Pancreas (tissue), 10 donors: ENCODE measurements around the gene COL15A1. TPM values are rescaled to one million over a fixed set of nuclear protein-coding genes. Genes with fewer than 3 reads are reported as not detected.

ENCODE experiments used
- ATAC-seq, 4 donors: fragments of 200-7000 bp; cut with Tn5 transposase; one replicate each; pipeline versions ENCODE4 v1.8.0 to v1.9.1; 2020; ENCODE audit warnings: mild to moderate bottlenecking in 4 of 4, moderate library complexity in 4 of 4
- DNase-seq, 6 donors: peaks; one replicate each; pipeline ENCODE4 v3.0.0-alpha.2; 2020
- FAIRE-seq: peaks from 2 replicates; lab custom pipeline; 2012; peaks lifted over from hg19 to GRCh38; lab: Jason Lieb, UNC
- H3K27ac ChIP-seq, 4 donors: fragments of 200-600 bp; sonication (generic); 1 replicate in 3 of 4; 2 replicates in 1 of 4; pipeline versions ENCODE4 v1.5.0 to v1.8.0; 2020
- H3K27me3 ChIP-seq, 4 donors: fragments of 200-600 bp; one replicate each; pipeline ENCODE4 v1.8.0; 2021
- H3K36me3 ChIP-seq, 3 donors: fragments of 200-600 bp; sonication (generic) in 1 of 3; one replicate each; pipeline versions ENCODE4 v1.5.0 to v1.8.0; 2020 to 2021
- H3K4me1 ChIP-seq, 3 donors: fragments of 200-600 bp; one replicate each; pipeline ENCODE4 v1.8.0; 2021
- H3K4me3 ChIP-seq, 4 donors: fragments of 200-600 bp; sonication (generic) in 2 of 4; one replicate each; pipeline versions ENCODE4 v1.5.0 to v1.8.0; 2020 to 2021
- H3K9me3 ChIP-seq, 4 donors: fragments of 200-600 bp; one replicate each; pipeline ENCODE4 v1.8.0; 2021
- WGBS, 2 donors: extraction: QIAGEN DNeasy Blood & Tissue Kit; methylation state at CpG; one replicate each; pipeline ENCODE4 v1.1.7; 2013; 5-methylcytosine and 5-hydroxymethylcytosine counted together
- intact Hi-C, 3 donors: fragments of 100-400 bp; cut with DNase I; formaldehyde crosslinking; loops; one replicate each; pipeline versions ENCODE4 v1.11.1 to v1.14.2; 2022
- polyA plus RNA-seq, 2 donors: library from polyadenylated mRNA; stranded (reverse); fragments of 200-250 nt; gene quantifications; one replicate each; pipeline ENCODE4 v1.2.3, GENCODE V29; 2013
- total RNA-seq, 6 donors: library from RNA; stranded (reverse); fragmentation: NEBNext Ultra II Directional in 4 of 6; extraction: Animal tissue kit (Norgen Biotek cat#: 25700) in 4 of 6; gene quantifications; one replicate each; pipeline versions ENCODE4 v1.2.1 to v1.2.4, GENCODE V29; 2021 to 2023
- TF ChIP-seq, protein P1 (sequence below), 4 donors: fragments of 200-600 bp; sonication (generic) in 3 of 4; IDR thresholded peaks; one replicate each; pipeline versions ENCODE4 v1.5.0 to v1.8.0; 2021; ENCODE audit warnings: antibody characterized with exemption in 4 of 4
- donor health status: healthy with polysubstance abuse.
- donor health status: DM: no; HTN: no; CAD: no; lungs with moderate emphysema.
- donor health status: DM: no; HTN: no; CAD: no.
- donor health status: control.
- donor health status: control.
- donor health status: Bipolar disorder and iron deficiency.
- donor health status: DM: yes; HTN: yes; CAD: no.
- donor health status: DM: no; HTN: no; CAD: no.
- donor health status: DM: no; HTN: no; CAD: no.
- donor health status: DM: yes; HTN: yes; CAD: no.

The COL15A1 gene
- total and polyA plus RNA-seq, 8 donors, result 6.7 to 43.4 (median 10.4) TPM

DNA sequence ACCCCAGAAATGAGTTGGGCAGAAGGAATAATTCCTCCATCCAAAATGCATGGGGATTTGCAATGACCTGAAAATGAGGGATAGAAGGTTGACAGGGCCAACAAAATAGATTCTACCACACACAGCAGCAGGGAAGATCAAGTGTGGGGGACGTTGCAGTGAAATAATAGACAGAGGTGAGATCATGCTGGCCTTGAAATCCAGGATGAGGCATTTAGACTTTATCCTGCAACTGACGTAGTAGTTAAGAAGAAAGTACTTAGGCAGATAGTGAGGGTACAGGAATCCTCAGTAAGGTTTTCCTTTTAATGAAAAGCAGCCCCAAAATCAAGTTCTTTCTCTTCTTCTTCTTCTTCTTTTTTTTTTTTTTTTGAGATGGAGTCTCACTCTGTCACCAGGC lies 129.6 kb downstream of the COL15A1 start:
- no peaks in the 10 kb centered on the region for H3K9me3 ChIP-seq
- DNase-seq, result no peak
- intact Hi-C loops, result no loop called here
- WGBS, 2 donors, result 55 to 59% methylated on average over 2 of the region's 2 CpGs
- TF ChIP-seq, protein P1, sequence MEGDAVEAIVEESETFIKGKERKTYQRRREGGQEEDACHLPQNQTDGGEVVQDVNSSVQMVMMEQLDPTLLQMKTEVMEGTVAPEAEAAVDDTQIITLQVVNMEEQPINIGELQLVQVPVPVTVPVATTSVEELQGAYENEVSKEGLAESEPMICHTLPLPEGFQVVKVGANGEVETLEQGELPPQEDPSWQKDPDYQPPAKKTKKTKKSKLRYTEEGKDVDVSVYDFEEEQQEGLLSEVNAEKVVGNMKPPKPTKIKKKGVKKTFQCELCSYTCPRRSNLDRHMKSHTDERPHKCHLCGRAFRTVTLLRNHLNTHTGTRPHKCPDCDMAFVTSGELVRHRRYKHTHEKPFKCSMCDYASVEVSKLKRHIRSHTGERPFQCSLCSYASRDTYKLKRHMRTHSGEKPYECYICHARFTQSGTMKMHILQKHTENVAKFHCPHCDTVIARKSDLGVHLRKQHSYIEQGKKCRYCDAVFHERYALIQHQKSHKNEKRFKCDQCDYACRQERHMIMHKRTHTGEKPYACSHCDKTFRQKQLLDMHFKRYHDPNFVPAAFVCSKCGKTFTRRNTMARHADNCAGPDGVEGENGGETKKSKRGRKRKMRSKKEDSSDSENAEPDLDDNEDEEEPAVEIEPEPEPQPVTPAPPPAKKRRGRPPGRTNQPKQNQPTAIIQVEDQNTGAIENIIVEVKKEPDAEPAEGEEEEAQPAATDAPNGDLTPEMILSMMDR (IDR thresholded peaks at IDR 0.05), result no peak
- no peak for FAIRE-seq
- no peak for ATAC-seq
- H3K27ac ChIP-seq, result no peak overlapping the region
- H3K36me3 ChIP-seq, result peaks cover 0 to 6% (median 0%) of the 10 kb centered on the region in 3 donors
- no peaks in the 10 kb centered on the region for H3K27me3 ChIP-seq
- H3K4me3 ChIP-seq, result no peak overlapping the region
- no peaks in the 10 kb centered on the region for H3K4me1 ChIP-seq

DNA sequence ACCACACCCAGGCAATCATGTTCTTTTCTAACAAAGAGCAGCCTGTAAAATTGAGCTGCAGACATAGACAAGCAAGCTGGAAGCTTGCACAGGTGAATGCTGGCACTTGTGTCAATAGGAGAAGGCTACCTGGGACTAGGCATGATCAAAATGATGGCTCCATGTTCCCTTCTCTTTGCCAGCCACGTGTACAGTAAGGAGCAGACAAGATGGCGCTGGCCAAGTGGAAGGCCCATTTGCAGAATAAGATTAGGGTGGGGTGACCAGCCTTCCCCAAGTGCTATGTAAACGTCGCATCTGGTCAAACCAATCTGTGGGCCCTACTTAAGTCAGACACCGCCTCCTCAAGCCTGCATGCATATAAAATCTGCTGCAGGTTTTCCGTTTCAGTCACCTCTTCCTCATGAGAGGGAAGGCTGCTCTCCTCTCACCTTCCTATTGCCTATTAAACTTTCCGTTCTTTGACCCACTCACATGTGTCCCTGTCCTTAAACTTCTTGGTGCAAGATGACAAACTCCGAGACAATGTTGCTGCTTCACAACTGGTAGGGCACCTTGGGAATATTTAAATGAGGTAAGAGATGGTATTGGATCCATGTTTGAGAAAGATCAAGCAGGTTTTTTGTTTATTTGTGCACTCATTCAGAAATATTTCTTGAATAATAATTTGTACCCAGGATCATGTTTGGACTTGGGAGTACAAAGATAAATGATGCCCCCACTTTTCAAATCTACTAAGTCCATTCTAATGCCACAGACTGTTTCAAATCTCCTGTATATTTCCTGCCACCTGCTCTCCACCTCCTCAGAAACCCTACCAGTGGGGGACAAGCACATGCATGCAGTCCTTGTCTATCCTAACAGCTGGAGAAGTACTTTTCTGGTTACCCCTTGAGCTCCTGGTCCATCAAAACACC lies 130.5 kb downstream of the COL15A1 start:
- Histone ChIP-seq H3K4me1 (no peaks in the 10 kb centered on the region), H3K27me3 (no peaks in the 10 kb centered on the region), H3K4me3 (no peak overlapping the region), H3K27ac (no peak overlapping the region), H3K9me3 (no peaks in the 10 kb centered on the region), H3K36me3 (no peaks in the 10 kb centered on the region)
- WGBS, 2 donors, result 87 to 89% methylated on average over 8 of the region's 8 CpGs
- TF ChIP-seq, protein P1 (IDR thresholded peaks at IDR 0.05), result no peak
- intact Hi-C loops, result no loop called here
- DNase-seq (no peak), FAIRE-seq (no peak), ATAC-seq (no peak)

GRCh38 chr9:99074902-99075245 lies 131.2 kb downstream of the COL15A1 start:
- no peak overlapping the region for H3K27ac ChIP-seq
- ATAC-seq (no peak), FAIRE-seq (no peak), DNase-seq (no peak)
- intact Hi-C loops, result no loop called here
- WGBS, 2 donors, result 54 to 55% methylated on average over 3 of the region's 3 CpGs
- no peak overlapping the region for H3K4me3 ChIP-seq
- no peaks in the 10 kb centered on the region for H3K36me3 ChIP-seq
- TF ChIP-seq, protein P1 (IDR thresholded peaks at IDR 0.05), result no peak
- no peaks in the 10 kb centered on the region for H3K27me3 ChIP-seq
- no peaks in the 10 kb centered on the region for H3K4me1 ChIP-seq
- H3K9me3 ChIP-seq, result no peaks in the 10 kb centered on the region

GRCh38 chr9:99075246-99075912 lies 131.7 kb downstream of the COL15A1 start:
- 28 to 42% methylated on average over 6 of the region's 6 CpGs for WGBS, 2 donors
- ATAC-seq, result no peak
- intact Hi-C loops, result no loop called here

More at GRCh38 chr9:99075246-99075912, 131.7 kb downstream of the COL15A1 start:
- no peak for FAIRE-seq
- H3K36me3 ChIP-seq, result no peaks in the 10 kb centered on the region
- H3K27me3 ChIP-seq, result no peaks in the 10 kb centered on the region
- no peak for DNase-seq
- H3K27ac ChIP-seq, result no peak overlapping the region
- no peaks in the 10 kb centered on the region for H3K4me1 ChIP-seq
- H3K4me3 ChIP-seq, result no peak overlapping the region
- TF ChIP-seq, protein P1 (IDR thresholded peaks at IDR 0.05), result no peak
- H3K9me3 ChIP-seq, result no peaks in the 10 kb centered on the region
